Measurements from ENCODE around the gene PLEKHA1.

Gene PLEKHA1

GRCh38 chr10:122379041-122379440 lies 4.5 kb downstream of the PLEKHA1 start:
- DNase-seq (ENCODE audit: low read depth in 3 of 3): no peak

DNA sequence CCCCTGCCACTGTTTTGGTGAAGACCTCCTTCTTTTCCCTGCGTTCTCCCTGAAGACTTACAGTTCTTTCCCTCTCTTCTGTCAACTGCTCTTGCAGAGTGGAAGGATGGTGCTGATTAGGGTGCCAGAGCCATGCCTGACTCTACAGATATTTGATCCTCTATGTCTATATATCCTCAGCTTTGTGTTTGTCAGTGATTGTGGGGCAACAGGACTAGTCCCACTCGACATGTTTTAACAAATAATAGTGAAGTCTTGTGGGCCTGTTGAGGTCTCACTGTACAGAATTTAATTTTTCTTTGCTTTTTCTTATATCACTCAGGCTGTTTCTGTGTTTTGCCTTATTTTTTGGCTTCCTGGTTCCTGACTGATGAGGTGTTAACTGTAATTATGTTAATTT lies 5.0 kb downstream of the PLEKHA1 start:
- DNase-seq (ENCODE audit: low read depth in 3 of 3): no peak

GRCh38 chr10:122380703-122381102 lies 6.2 kb downstream of the PLEKHA1 start:
- DNase-seq (ENCODE audit: low read depth in 3 of 3): no peak

DNA sequence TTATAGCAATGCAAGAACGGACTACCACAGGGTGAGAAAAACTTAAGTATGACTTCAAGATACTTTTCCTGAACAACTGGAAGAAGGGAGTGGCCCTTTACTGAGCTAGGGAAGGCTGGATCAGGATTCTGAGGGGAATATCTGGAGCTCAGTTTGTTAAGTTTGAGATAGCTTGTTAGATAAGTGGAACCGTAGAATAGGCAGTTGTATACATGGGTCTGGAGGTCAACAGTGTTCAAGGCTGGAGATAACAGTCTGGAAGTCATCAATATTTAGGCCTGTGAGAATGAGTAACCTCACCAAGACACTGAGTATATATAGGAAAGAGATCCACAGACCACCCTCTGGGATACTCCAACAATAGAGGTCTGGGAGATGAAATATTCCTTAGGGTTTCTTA lies 7.2 kb downstream of the PLEKHA1 start:
- DNase-seq (ENCODE audit: low read depth in 3 of 3): no peak

- DNase-seq (ENCODE audit: low read depth in 3 of 3): no peak
Observed at GRCh38 chr10:122386514-122386913, 12.0 kb downstream of the PLEKHA1 start.

- no peak for DNase-seq (ENCODE audit: low read depth in 3 of 3)
Observed at GRCh38 chr10:122387572-122387971, 13.1 kb downstream of the PLEKHA1 start.

GRCh38 chr10:122388287-122388997 lies 13.9 kb downstream of the PLEKHA1 start:
- no peak for DNase-seq (ENCODE audit: low read depth in 3 of 3)

GRCh38 chr10:122390271-122390670 lies 15.8 kb downstream of the PLEKHA1 start:
- no peak for DNase-seq (ENCODE audit: low read depth in 3 of 3)

- no peak for DNase-seq (ENCODE audit: low read depth in 3 of 3)
Observed at GRCh38 chr10:122390679-122391078, 16.2 kb downstream of the PLEKHA1 start.

DNA sequence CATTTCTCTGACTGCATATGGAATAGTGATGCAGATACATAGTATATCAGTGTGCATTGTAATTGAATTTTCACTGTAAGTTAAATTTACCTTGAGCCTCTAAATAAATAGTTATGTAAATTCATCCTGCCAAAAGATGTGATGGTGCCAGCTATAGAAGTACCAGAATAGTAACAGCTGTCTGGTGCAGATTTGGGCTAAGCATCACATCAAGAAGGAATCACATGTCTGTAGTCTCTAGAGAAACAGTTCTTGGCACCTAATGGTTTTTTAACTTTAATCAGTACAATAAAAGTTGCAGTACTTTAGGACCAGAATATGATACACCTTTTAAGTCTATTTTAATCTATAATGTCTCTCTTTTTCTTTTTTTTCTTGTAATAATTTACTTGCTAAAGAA lies 17.4 kb downstream of the PLEKHA1 start:
- DNase-seq (ENCODE audit: low read depth in 3 of 3): no peak

DNA sequence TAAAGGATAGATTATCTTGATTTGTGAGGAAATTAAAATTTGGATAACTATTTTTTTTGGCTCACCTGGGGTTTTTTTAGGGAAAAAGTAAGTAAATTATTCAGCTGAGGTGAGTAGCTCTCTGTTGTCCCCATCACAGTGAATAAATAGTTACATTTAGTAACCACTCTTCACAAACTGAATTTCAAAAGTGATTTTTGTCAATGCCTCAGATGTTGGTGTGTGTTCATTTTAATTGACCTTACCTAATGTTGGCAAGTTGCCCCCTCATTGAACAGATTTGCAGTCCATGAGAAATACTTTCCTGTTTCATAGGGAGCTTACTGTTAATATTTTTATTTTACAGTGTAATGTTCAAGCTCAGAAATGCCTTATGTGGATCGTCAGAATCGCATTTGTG lies 18.3 kb downstream of the PLEKHA1 start:
- DNase-seq (ENCODE audit: low read depth in 3 of 3): no peak

DNA sequence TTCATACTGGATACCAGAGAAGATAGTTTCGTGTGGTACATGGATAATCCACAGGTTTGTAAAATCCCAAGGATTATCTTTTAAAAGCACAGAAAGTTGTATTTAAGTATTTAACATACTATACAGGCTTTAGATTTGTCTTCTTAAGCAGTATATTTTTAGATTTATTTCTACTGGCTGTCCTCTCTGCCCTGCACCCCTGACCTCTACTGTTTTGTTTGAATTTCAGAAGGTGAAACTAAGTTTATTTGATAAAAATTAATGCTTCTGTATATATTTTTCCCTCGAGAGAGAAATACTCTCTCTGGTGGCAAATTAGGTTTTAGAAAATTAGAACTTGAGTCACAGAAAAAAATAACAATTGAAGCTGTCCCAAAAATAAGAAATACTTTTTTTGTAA lies 18.8 kb downstream of the PLEKHA1 start:
- DNase-seq (ENCODE audit: low read depth in 3 of 3): no peak

DNA sequence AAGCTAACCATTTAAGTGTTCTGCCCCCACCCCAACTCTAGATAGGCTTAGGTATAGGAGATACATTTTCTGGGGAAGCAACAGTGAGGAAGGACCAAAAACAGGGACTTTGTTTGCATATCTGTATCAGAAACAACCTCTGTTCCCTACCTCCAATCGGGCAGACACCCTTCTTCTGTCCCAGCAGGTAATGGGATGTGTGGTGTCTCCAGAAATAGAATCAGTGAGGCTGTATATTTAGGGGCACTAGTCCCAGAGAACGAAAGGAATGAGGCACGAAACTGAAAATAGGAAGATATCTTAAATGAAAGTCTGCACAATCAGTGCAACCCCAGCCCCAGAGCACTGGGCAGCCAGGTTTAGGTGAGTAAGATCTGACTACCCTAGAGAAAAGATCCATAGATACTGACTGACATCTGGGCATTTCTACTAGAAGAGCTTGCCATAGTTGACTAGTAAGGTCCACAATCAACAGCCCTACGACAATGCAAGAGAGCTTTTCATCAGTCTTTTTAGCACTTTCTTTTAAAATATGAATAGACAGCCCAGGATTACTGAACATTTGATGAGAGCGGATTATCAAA lies 28.1 kb downstream of the PLEKHA1 start:
- no peak for DNase-seq (ENCODE audit: low read depth in 3 of 3)

DNA sequence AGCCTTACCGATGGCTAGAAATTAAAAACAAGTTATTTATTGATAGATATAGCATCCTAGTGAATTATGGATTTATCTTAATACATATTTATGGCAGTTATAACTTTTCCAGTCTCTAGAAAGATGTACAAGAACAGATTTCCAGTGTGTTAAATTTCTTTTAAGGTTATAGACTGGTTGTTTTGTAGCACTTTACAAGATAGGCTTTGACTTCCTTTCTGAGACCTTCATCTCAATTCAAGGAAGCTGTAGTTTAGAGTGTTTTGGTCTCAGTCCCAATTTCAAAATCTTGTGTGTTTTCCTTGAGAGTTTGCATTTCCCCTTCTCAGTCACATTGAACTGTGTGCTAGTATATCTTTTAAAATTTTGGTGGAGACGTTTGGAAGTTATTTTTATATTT lies 30.1 kb downstream of the PLEKHA1 start:
- DNase-seq (ENCODE audit: low read depth in 3 of 3): no peak

GRCh38 chr10:122407375-122408125 lies 33.0 kb downstream of the PLEKHA1 start:
- DNase-seq (ENCODE audit: low read depth in 3 of 3): peak in 1 of 3 experiments; percentile 35

GRCh38 chr10:122413327-122413726 lies 38.8 kb downstream of the PLEKHA1 start:
- no peak for DNase-seq (ENCODE audit: low read depth in 3 of 3)

GRCh38 chr10:122417667-122418066 lies 43.2 kb downstream of the PLEKHA1 start:
- DNase-seq (ENCODE audit: low read depth in 3 of 3): no peak

GRCh38 chr10:122419016-122419415 lies 44.5 kb downstream of the PLEKHA1 start:
- no peak for DNase-seq (ENCODE audit: low read depth in 3 of 3)

DNA sequence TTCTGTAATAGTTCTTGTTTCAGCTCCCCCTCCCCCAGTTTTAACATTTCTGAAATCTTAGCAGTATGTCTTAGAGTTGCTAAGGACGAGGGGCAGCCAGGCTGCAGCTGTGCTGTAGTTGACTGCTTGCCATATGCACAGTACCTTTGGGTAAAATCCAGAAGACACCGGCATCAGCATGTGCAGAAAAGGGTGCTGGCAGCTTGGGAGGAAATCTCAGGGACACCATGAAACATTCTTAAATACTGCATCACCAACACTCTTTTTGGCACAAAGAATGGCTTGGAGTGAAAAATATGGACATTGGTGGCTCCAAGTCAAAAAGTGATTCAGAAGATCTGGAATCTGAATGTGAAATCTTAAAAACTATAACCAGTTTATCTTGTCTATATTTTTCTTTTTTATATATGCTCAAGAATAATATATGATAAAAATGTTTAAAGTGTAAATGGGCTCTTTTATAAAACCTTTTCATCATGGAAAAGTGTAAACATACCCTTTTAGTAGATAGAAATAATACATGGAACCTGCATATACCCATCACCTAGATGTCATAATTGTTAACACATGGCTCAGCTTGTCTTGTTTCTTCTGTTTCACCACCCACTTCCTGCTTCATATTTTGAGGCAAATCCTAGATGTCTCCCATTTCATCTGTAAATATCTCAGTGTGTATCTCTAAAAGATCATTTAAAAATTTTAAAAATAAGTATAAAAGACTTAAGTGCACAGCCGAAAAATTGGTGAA lies 45.5 kb downstream of the PLEKHA1 start:
- DNase-seq (ENCODE audit: low read depth in 3 of 3): no peak

- DNase-seq (ENCODE audit: low read depth in 3 of 3): no peak
Observed at GRCh38 chr10:122420624-122421007, 46.1 kb downstream of the PLEKHA1 start.

- DNase-seq (ENCODE audit: low read depth in 3 of 3): no peak
Observed at GRCh38 chr10:122421054-122421625, 46.6 kb downstream of the PLEKHA1 start.

GRCh38 chr10:122421742-122422141 lies 47.2 kb downstream of the PLEKHA1 start:
- DNase-seq (ENCODE audit: low read depth in 3 of 3): no peak

All from stimulated activated CD4-positive, alpha-beta T cell treated with anti-CD3 and anti-CD28 coated beads, TNF-alpha, amount 100 ng/mL, for 4 hours (primary cell).